PC-9 (cell line): ENCODE measurements around the gene GLYATL1B. TPM values are rescaled to one million over a fixed set of nuclear protein-coding genes. Genes with fewer than 3 reads are reported as not detected.
"Not testable (repeated sequence)": the region's sequence is repeated elsewhere in the genome, so short reads cannot be mapped to it uniquely, and the experiment has no call there.

ENCODE experiments used
- BruUV-seq: library from RNA; stranded (reverse); fragments of 400-500 nt; replicated peaks from 2 replicates; lab custom pipeline; 2021; lab: Mats Ljungman, UMichigan
- CTCF ChIA-PET: fragments of 300-600 bp; sonication (Branson Sonifier 250); formaldehyde crosslinking; loops from one replicate; lab custom pipeline; 2022; ENCODE audit warnings: antibody characterized with exemption; lab: Charles Lee
- POLR2A ChIA-PET: fragments of 300-600 bp; sonication (Branson Sonifier 250); formaldehyde crosslinking; loops from one replicate; lab custom pipeline; 2022; ENCODE audit warnings: antibody characterized with exemption; ENCODE audit not compliant: unreplicated experiment; lab: Charles Lee
- DNase-seq, 2 experiments: peaks; one replicate each; pipeline versions ENCODE4 v3.0.0 to v3.0.0-alpha.2; 2015 to 2022; ENCODE audit warnings: mixed read lengths in 1 of 2
- H2AFZ ChIP-seq: fragments of 200-600 bp; sonication (generic); 2 replicates; pipeline ENCODE4 v1.8.1; 2017; ENCODE audit warnings: antibody characterized with exemption
- H3F3A ChIP-seq: fragments of 200-600 bp; sonication (generic); 2 replicates; pipeline ENCODE4 v1.8.1; 2017; ENCODE audit warnings: antibody characterized with exemption, mild to moderate bottlenecking, low read depth; ENCODE audit not compliant: insufficient read depth
- H3K27ac ChIP-seq: fragments of 200-600 bp; sonication (generic); 2 replicates; pipeline ENCODE4 v1.6.1; 2016; ENCODE audit warnings: mixed run types
- H3K27me3 ChIP-seq: fragments of 200-600 bp; sonication (generic); 2 replicates; pipeline ENCODE4 v1.6.1; 2016; ENCODE audit warnings: low read depth, mixed run types; ENCODE audit not compliant: insufficient read depth
- H3K36me3 ChIP-seq: fragments of 200-600 bp; sonication (generic); 2 replicates; pipeline ENCODE4 v1.6.1; 2016; ENCODE audit warnings: low read depth, mixed run types
- H3K4me1 ChIP-seq: fragments of 200-600 bp; sonication (generic); replicated peaks from 2 replicates; pipeline ENCODE4 v1.6.1; 2016; ENCODE audit warnings: mixed run types; ENCODE audit not compliant: insufficient read depth
- H3K4me2 ChIP-seq: fragments of 200-600 bp; sonication (generic); 2 replicates; pipeline ENCODE4 v1.6.1; 2017; ENCODE audit warnings: mixed run types
- H3K4me3 ChIP-seq: fragments of 200-600 bp; sonication (generic); 2 replicates; pipeline ENCODE4 v1.6.1; 2016; ENCODE audit warnings: mixed run types
- H3K79me2 ChIP-seq: fragments of 200-600 bp; sonication (generic); 2 replicates; pipeline ENCODE4 v1.6.1; 2017; ENCODE audit warnings: low read depth, mixed run types
- H3K9me2 ChIP-seq: fragments of 200-600 bp; sonication (generic); 2 replicates; pipeline ENCODE4 v1.8.1; 2017; ENCODE audit warnings: mild to moderate bottlenecking; ENCODE audit not compliant: insufficient read depth
- H3K9me3 ChIP-seq: fragments of 200-600 bp; sonication (generic); 2 replicates; pipeline ENCODE4 v1.8.1; 2016; ENCODE audit warnings: low read depth; ENCODE audit not compliant: insufficient read depth
- H4K20me1 ChIP-seq: fragments of 200-600 bp; sonication (generic); 2 replicates; pipeline ENCODE4 v1.8.1; 2017; ENCODE audit not compliant: insufficient read depth
- CTCF ChIP-seq: fragments of 200-600 bp; sonication (generic); conservative IDR thresholded peaks from 2 replicates; pipeline ENCODE4 v1.6.1; 2017; ENCODE audit warnings: mixed run types, antibody characterized with exemption, mild to moderate bottlenecking, moderate library complexity
- EZH2 ChIP-seq: fragments of 200-600 bp; sonication (generic); IDR thresholded peaks from 2 replicates; pipeline ENCODE4 v1.8.0; 2017; ENCODE audit warnings: antibody characterized with exemption, low read depth
- intact Hi-C: fragments of 100-400 bp; cut with micrococcal nuclease; formaldehyde crosslinking; loops from one replicate; pipeline ENCODE4 v1.10.0; 2022; ENCODE audit not compliant: unreplicated experiment
- total RNA-seq: library from RNA; stranded (reverse); gene quantifications from 2 replicates; pipeline ENCODE4 v1.2.3, GENCODE V29; 2021

Gene GLYATL1B
- total RNA-seq, 1 experiment from 2014 or later = not detected

GRCh38 chr11:59053387-59053786 is 32.7 kb upstream of the GLYATL1B start:
- no TSS peak for BruUV-seq

GRCh38 chr11:59058120-59059033 is 27.7 kb upstream of the GLYATL1B start:
- Histone ChIP-seq H3K27me3 (peaks cover 42% of the 10 kb centered on the region), H3K4me2 (peak overlapping the region; percentile 39)
- H3F3A ChIP-seq, H3K27ac ChIP-seq, H3K4me3 ChIP-seq, H4K20me1 ChIP-seq, H3K79me2 ChIP-seq, H3K4me1 ChIP-seq, H3K9me3 ChIP-seq, H3K36me3 ChIP-seq, H2AFZ ChIP-seq, H3K9me2 ChIP-seq, BruUV-seq, intact Hi-C loops: not testable (repeated sequence)
- peak; percentile 81 for TF ChIP-seq CTCF
- peak; percentile 72 to 79 for DNase-seq
- ChIA-PET POLR2A (interaction anchor here (0.6 kb wide), 1 partner anchor 374 kb away, joined by 9 read pairs; no protein-coding TSS in a partner anchor), CTCF (interaction anchor here (0.6 to 1.2 kb wide), 3 partner anchors 13 to 1582 kb away, joined by 3 read pairs; no protein-coding TSS in a partner anchor)

More at GRCh38 chr11:59053387-59053786, 32.7 kb upstream of the GLYATL1B start:
- Histone ChIP-seq H3F3A (no peaks in the 10 kb centered on the region), H3K4me2 (no peak overlapping the region), H2AFZ (no peak overlapping the region), H3K9me2 (no peaks in the 10 kb centered on the region), H3K27ac (no peak overlapping the region), H3K4me1 (no peaks in the 10 kb centered on the region), H3K79me2 (no peaks in the 10 kb centered on the region), H3K4me3 (no peak overlapping the region), H3K36me3 (no peaks in the 10 kb centered on the region), H3K9me3 (no peaks in the 10 kb centered on the region), H4K20me1 (no peaks in the 10 kb centered on the region), H3K27me3 (peaks cover 16% of the 10 kb centered on the region; the same call in 1 of the 2 replicates)
- DNase-seq = peak in 1 of 2 experiments; percentile 19
- intact Hi-C loops = loop anchor here (1.0 kb wide), 1 partner anchor 83 kb away; no protein-coding TSS in a partner anchor
- ChIA-PET CTCF (no interaction called here), POLR2A (no interaction called here)
- TF ChIP-seq EZH2 (no peak), CTCF (peak; percentile 75)

- H2AFZ ChIP-seq, DNase-seq, H3K9me2 ChIP-seq, intact Hi-C loops, H3F3A ChIP-seq, H3K4me1 ChIP-seq, H3K79me2 ChIP-seq, H3K4me2 ChIP-seq, POLR2A ChIA-PET, H3K4me3 ChIP-seq, H3K9me3 ChIP-seq, H4K20me1 ChIP-seq, CTCF ChIA-PET, BruUV-seq, H3K27ac ChIP-seq, H3K36me3 ChIP-seq: not testable (repeated sequence)
- peaks cover 59% of the 10 kb centered on the region for H3K27me3 ChIP-seq
Observed at GRCh38 chr11:59060096-59060495, 26.0 kb upstream of the GLYATL1B start.
